H1 (cell line): ENCODE results near the gene COPS7A. TPM values are rescaled to one million over a fixed set of nuclear protein-coding genes. Genes with fewer than 3 reads are reported as not detected.
A peak's percentile ranks its signal among the peaks of the same experiment; 100 is the strongest.

Source experiments
- CTCF ChIA-PET: fragments of 300-600 bp; sonication (Branson Sonifier 250); formaldehyde crosslinking; loops from one replicate; lab custom pipeline; 2021; ENCODE audit not compliant: partially characterized antibody; lab: Charles Lee
- POLR2A ChIA-PET: fragments of 300-600 bp; sonication (Branson Sonifier 250); formaldehyde crosslinking; loops from one replicate; lab custom pipeline; 2021; ENCODE audit warnings: inconsistent platforms; ENCODE audit not compliant: partially characterized antibody; lab: Charles Lee
- DNase-seq, 2 experiments: peaks; one replicate each; pipeline versions ENCODE4 v3.0.0 to v3.0.0-alpha.2; 2010 to 2022; ENCODE audit warnings: low spot score in 2 of 2, low read depth in 1 of 2, mixed read lengths in 1 of 2
- FAIRE-seq: peaks from 2 replicates; lab custom pipeline; 2011; peaks lifted over from hg19 to GRCh38; lab: Jason Lieb, UNC
- H2AFZ ChIP-seq: 2 replicates; pipeline ENCODE4 v1.8.1; 2012; ENCODE audit warnings: low read length, inconsistent platforms
- H2AK5ac ChIP-seq: 2 replicates; pipeline ENCODE4 v1.6.1; 2013; ENCODE audit warnings: low read depth, low read length
- H2BK120ac ChIP-seq: replicated peaks from 2 replicates; pipeline ENCODE3; 2013; ENCODE audit warnings: low read depth, low read length, inconsistent platforms
- H2BK12ac ChIP-seq: 2 replicates; pipeline ENCODE4 v1.6.1; 2013; ENCODE audit warnings: low read depth, low read length
- H2BK15ac ChIP-seq: 2 replicates; pipeline ENCODE4 v1.6.1; 2013; ENCODE audit warnings: low read length
- H2BK20ac ChIP-seq: 2 replicates; pipeline ENCODE4 v1.6.1; 2013; ENCODE audit warnings: low read length
- H2BK5ac ChIP-seq: 2 replicates; pipeline ENCODE4 v1.6.1; 2013; ENCODE audit warnings: low read depth, low read length
- H3K14ac ChIP-seq: 2 replicates; pipeline ENCODE4 v1.6.1; 2013; ENCODE audit warnings: inconsistent platforms; ENCODE audit not compliant: insufficient read length
- H3K18ac ChIP-seq: 2 replicates; pipeline ENCODE4 v1.6.1; 2013; ENCODE audit warnings: low read length; ENCODE audit errors: extremely low read depth
- H3K23ac ChIP-seq: 2 replicates; pipeline ENCODE4 v1.6.1; 2013; ENCODE audit warnings: inconsistent platforms; ENCODE audit not compliant: insufficient read length
- H3K23me2 ChIP-seq: 2 replicates; pipeline ENCODE4 v1.6.1; 2013; ENCODE audit warnings: low read depth, low read length
- H3K27ac ChIP-seq: 2 replicates; pipeline ENCODE4 v1.6.1; 2011; ENCODE audit warnings: low read depth, low read length, inconsistent platforms
- H3K27me3 ChIP-seq, 4 experiments: replicated peaks in 1 of 4; 1 replicate in 1 of 4; 2 replicates in 3 of 4; pipeline versions ENCODE4 v1.6.1 to v1.8.1; 2011 to 2013; ENCODE audit warnings: low read length in 3 of 4, mild to moderate bottlenecking in 3 of 4, inconsistent platforms in 2 of 4, mixed read lengths in 2 of 4, moderate library complexity in 1 of 4; ENCODE audit not compliant: control insufficient read depth in 3 of 4, insufficient read depth in 3 of 4; ENCODE audit errors: extremely low read depth in 1 of 4
- H3K36me3 ChIP-seq, 4 experiments: 2 replicates each; pipeline versions ENCODE4 v1.6.1 to v1.8.1; 2011 to 2013; ENCODE audit warnings: mild to moderate bottlenecking in 4 of 4, low read length in 3 of 4, moderate library complexity in 2 of 4, control low read depth in 1 of 4, inconsistent platforms in 1 of 4; ENCODE audit not compliant: insufficient read depth in 4 of 4, control insufficient read depth in 2 of 4
- H3K4ac ChIP-seq: replicated peaks from 2 replicates; pipeline ENCODE3; 2013; ENCODE audit warnings: low read length, low read depth, mixed read lengths, inconsistent platforms; ENCODE audit not compliant: insufficient read length
- H3K4me1 ChIP-seq, 4 experiments: replicated peaks in 1 of 4; 1 replicate in 1 of 4; 2 replicates in 3 of 4; pipeline versions ENCODE4 v1.6.1 to v1.8.1; 2011 to 2013; ENCODE audit warnings: low read length in 3 of 4, inconsistent platforms in 2 of 4, mixed read lengths in 1 of 4; ENCODE audit not compliant: insufficient read depth in 4 of 4, control insufficient read depth in 3 of 4
- H3K4me2 ChIP-seq, 2 experiments: 2 replicates each; pipeline versions ENCODE4 v1.6.1 to v1.8.1; 2011 to 2013; ENCODE audit warnings: low read depth in 2 of 2, low read length in 2 of 2, control low read depth in 1 of 2, inconsistent platforms in 1 of 2, mild to moderate bottlenecking in 1 of 2; ENCODE audit not compliant: insufficient read depth in 1 of 2
- H3K4me3 ChIP-seq, 4 experiments: fragments of 200-600, 300-600 bp in 1 of 4; sonication (generic), shearing (Covaris generic), sonication (Bioruptor Twin) in 1 of 4; 2 replicates each; pipeline versions ENCODE4 v1.5.1 to v1.8.1; 2011 to 2016; ENCODE audit warnings: low read length in 4 of 4, low read depth in 3 of 4, control low read depth in 2 of 4, inconsistent platforms in 2 of 4, mild to moderate bottlenecking in 2 of 4, mixed read lengths in 1 of 4, moderate library complexity in 1 of 4; ENCODE audit not compliant: insufficient read depth in 2 of 4; ENCODE audit errors: extremely low read depth in 1 of 4
- H3K56ac ChIP-seq: replicated peaks from 2 replicates; pipeline ENCODE3; 2013; ENCODE audit warnings: low read depth, mild to moderate bottlenecking, mixed read lengths, low read length, inconsistent platforms; ENCODE audit not compliant: insufficient read length
- H3K79me1 ChIP-seq: 2 replicates; pipeline ENCODE4 v1.6.1; 2013; ENCODE audit warnings: low read depth, low read length, control low read depth
- H3K79me2 ChIP-seq, 2 experiments: 2 replicates each; pipeline versions ENCODE4 v1.6.1 to v1.8.1; 2012 to 2013; ENCODE audit warnings: low read length in 2 of 2, mild to moderate bottlenecking in 2 of 2, inconsistent platforms in 1 of 2; ENCODE audit not compliant: insufficient read depth in 2 of 2, control insufficient read depth in 1 of 2
- H3K9ac ChIP-seq, 4 experiments: replicated peaks in 1 of 4; 1 replicate in 1 of 4; 2 replicates in 3 of 4; pipeline versions ENCODE4 v1.6.1 to v1.8.1; 2011 to 2013; ENCODE audit warnings: low read depth in 3 of 4, low read length in 3 of 4, control low read depth in 2 of 4, mild to moderate bottlenecking in 2 of 4, moderate library complexity in 2 of 4, inconsistent platforms in 1 of 4; ENCODE audit errors: extremely low read depth in 1 of 4
- H3K9me3 ChIP-seq, 2 experiments: 2 replicates each; pipeline versions ENCODE4 v1.6.1 to v1.8.1; 2012 to 2013; ENCODE audit warnings: mild to moderate bottlenecking in 2 of 2, moderate library complexity in 2 of 2, control low read depth in 1 of 2, inconsistent platforms in 1 of 2, low read depth in 1 of 2, low read length in 1 of 2, mixed read lengths in 1 of 2; ENCODE audit not compliant: insufficient read depth in 2 of 2
- H4K20me1 ChIP-seq, 2 experiments: replicated peaks in 1 of 2; 2 replicates each; pipeline versions ENCODE3 to v1.8.1; 2011 to 2013; ENCODE audit warnings: inconsistent platforms in 2 of 2, low read length in 2 of 2, mild to moderate bottlenecking in 1 of 2; ENCODE audit not compliant: insufficient read depth in 2 of 2, control insufficient read depth in 1 of 2
- H4K5ac ChIP-seq: 2 replicates; pipeline ENCODE4 v1.6.1; 2013; ENCODE audit warnings: low read length, low read depth, mixed read lengths, inconsistent platforms; ENCODE audit not compliant: insufficient read length
- H4K8ac ChIP-seq: 2 replicates; pipeline ENCODE4 v1.8.0; 2013; ENCODE audit warnings: mild to moderate bottlenecking, moderate library complexity, low read length, inconsistent platforms; ENCODE audit not compliant: insufficient read depth; ENCODE audit errors: extremely low read depth
- H4K91ac ChIP-seq: replicated peaks from 2 replicates; pipeline ENCODE3; 2013; ENCODE audit warnings: low read length, mixed read lengths, inconsistent platforms; ENCODE audit not compliant: insufficient read length
- WGBS, 2 experiments: shearing (Covaris generic) in 1 of 2; methylation state at CpG; one replicate each; pipeline versions ENCODE4 v1.1.6 to v1.1.7; 2013 to 2015; ENCODE audit warnings: low lambda C conversion rate in 2 of 2, mixed read lengths in 2 of 2, inconsistent platforms in 1 of 2, low coverage in 1 of 2, missing lambda C conversion rate in 1 of 2; ENCODE audit not compliant: insufficient replicate concordance in 2 of 2, insufficient coverage in 1 of 2, insufficient read length in 1 of 2; ENCODE audit errors: extremely low coverage in 1 of 2, missing lambda C conversion rate in 1 of 2; 5-methylcytosine and 5-hydroxymethylcytosine counted together
- polyA plus RNA-seq, 7 experiments: library from polyadenylated mRNA; depleted of rRNA in 3 of 7; stranded (reverse) in 5 of 7; unstranded in 2 of 7; fragments of >200 nt in 5 of 7; fragments of 200-250 nt in 2 of 7; gene quantifications; 1 replicate in 5 of 7; 2 replicates in 1 of 7; 4 replicates in 1 of 7; pipeline versions ENCODE4 v1.2.1 to v1.2.3, GENCODE V29; 2011 to 2013; ENCODE audit warnings: missing spikeins in 2 of 7, mixed read lengths in 2 of 7
- total RNA-seq: library from RNA; stranded (reverse); fragmentation: NEBNext Ultra II Directional; extraction: Animal tissue kit (Norgen Biotek cat#: 25700); gene quantifications from 2 replicates; pipeline ENCODE4 v1.2.1, GENCODE V29; 2021

Gene COPS7A
- total and polyA plus RNA-seq, 2 of the 8 experiments (the other 6 are each of a cell fraction or from before 2014, with no cell fraction given): 44.5 to 95.9 TPM

GRCh38 chr12:6765634-6766581 is 42.1 kb downstream of the COPS7A start, which contains the start of gene PTMS:
Gene PTMS (plus strand): TSS chr12:6766363. CDS start chr12:6766706, 343 bp downstream.
- Histone ChIP-seq H4K8ac (no peak within 1 kb of the TSS; the same call in 1 of the 2 replicates), H3K23me2 (peaks cover 13% of the 10 kb centered on the region), H3K4me2 (peak within 1 kb of the TSS; percentile 89 to 100), H2AFZ (no peak within 1 kb of the TSS), H4K91ac (peak within 1 kb of the TSS; percentile 86), H2BK15ac (peak within 1 kb of the TSS; percentile 95; the same call in 1 of the 2 replicates), H3K23ac (no peak within 1 kb of the TSS), H2BK5ac (peak within 1 kb of the TSS; percentile 73; the same call in 1 of the 2 replicates), H3K18ac (peak within 1 kb of the TSS; percentile 97), H4K5ac (peak within 1 kb of the TSS; percentile 57), H3K27ac (peak within 1 kb of the TSS; percentile 49; the same call in 1 of the 2 replicates), H3K79me1 (0 out of 2 replicates have a peak, but pooled peaks cover 2% of the 10 kb centered on the region), H3K14ac (no peak within 1 kb of the TSS), H3K79me2 (peaks cover 4 to 25% of the 10 kb centered on the region in 2 experiments; a peak in 2 of 4 replicates), H3K9me3 (no peaks in the 10 kb centered on the region), H3K9ac (peak within 1 kb of the TSS; percentile 51 to 89 (median 60); a peak in 6 of 7 replicates), H3K4ac (peak within 1 kb of the TSS; percentile 64), H3K36me3 (peaks cover 0 to 12% (median under 1%) of the 10 kb centered on the region in 4 experiments; a peak in 5 of 8 replicates), H3K4me1 (peaks cover 11 to 27% (median 18%) of the 10 kb centered on the region in 4 experiments), H2BK12ac (peak within 1 kb of the TSS; percentile 85), H3K56ac (peak within 1 kb of the TSS; percentile 50), H2AK5ac (peak within 1 kb of the TSS; percentile 54; the same call in 1 of the 2 replicates), H2BK20ac (peak within 1 kb of the TSS; percentile 86), H3K4me3 (peak within 1 kb of the TSS; percentile 83 to 98 (median 87)), H3K27me3 (no peaks in the 10 kb centered on the region), H2BK120ac (peak within 1 kb of the TSS; percentile 44), H4K20me1 (peaks cover 6 to 15% of the 10 kb centered on the region in 2 experiments)
- 5% methylated on average over 13 of the region's 63 CpGs; no CpG with 5 or more reads in 1 of the 2 experiments for WGBS, 2 experiments
- DNase-seq (peak in 1 of 2 experiments; percentile 88), FAIRE-seq (no peak)
- POLR2A ChIA-PET: interaction anchor here (0.8 to 11.6 kb wide), 31 partner anchors 8 to 232 kb away, joined by 3 to 151 read pairs (median 4); partner anchors contain the start of genes CD4, CDCA3, GAPDH and GPR162
- CTCF ChIA-PET: interaction anchor here (0.6 to 29.6 kb wide), 11 partner anchors 7 to 180 kb away, joined by 3 to 532 read pairs (median 3); partner anchors contain the start of genes GNB3, GPR162, MLF2 and P3H3
